Karpas-422 (cell line): ENCODE results near the gene IL19. TPM values are rescaled to one million over a fixed set of nuclear protein-coding genes. Genes with fewer than 3 reads are reported as not detected.
"Not testable (repeated sequence)": the region's sequence is repeated elsewhere in the genome, so short reads cannot be mapped to it uniquely, and the experiment has no call there.

Source experiments
- DNase-seq: peaks from one replicate; pipeline ENCODE4 v3.0.0-alpha.2; 2015
- H2AFZ ChIP-seq: fragments of 200-600 bp; sonication (generic); 2 replicates; pipeline ENCODE4 v1.6.1; 2014; ENCODE audit warnings: antibody characterized with exemption, low read length, mixed read lengths
- H3K27ac ChIP-seq: fragments of 200-600 bp; sonication (generic); 2 replicates; pipeline ENCODE4 v1.5.1; 2014; ENCODE audit warnings: mild to moderate bottlenecking, low read length, moderate library complexity
- H3K27me3 ChIP-seq: fragments of 200-600 bp; sonication (generic); 2 replicates; pipeline ENCODE4 v1.6.1; 2014; ENCODE audit warnings: low read length, mixed read lengths
- H3K36me3 ChIP-seq: fragments of 200-600 bp; sonication (generic); 2 replicates; pipeline ENCODE4 v1.6.1; 2014; ENCODE audit warnings: low read length, mixed read lengths; ENCODE audit not compliant: insufficient read depth
- H3K4me1 ChIP-seq: fragments of 200-600 bp; sonication (generic); 2 replicates; pipeline ENCODE4 v1.6.1; 2014; ENCODE audit warnings: mild to moderate bottlenecking, low read length, mixed read lengths
- H3K4me2 ChIP-seq: fragments of 200-600 bp; sonication (generic); 2 replicates; pipeline ENCODE4 v1.6.1; 2014; ENCODE audit warnings: low read length, low read depth, mild to moderate bottlenecking; ENCODE audit not compliant: poor library complexity, severe bottlenecking
- H3K4me3 ChIP-seq: fragments of 200-600 bp; sonication (generic); 2 replicates; pipeline ENCODE4 v1.5.1; 2014; ENCODE audit warnings: mild to moderate bottlenecking, antibody characterized with exemption, low read length, mixed read lengths
- H3K79me2 ChIP-seq: fragments of 200-600 bp; sonication (generic); 2 replicates; pipeline ENCODE4 v1.6.1; 2014; ENCODE audit warnings: mild to moderate bottlenecking, low read length, mixed read lengths
- H3K9ac ChIP-seq: fragments of 200-600 bp; sonication (generic); 2 replicates; pipeline ENCODE4 v1.6.0; 2014; ENCODE audit warnings: low read length
- H3K9me2 ChIP-seq: fragments of 200-600 bp; sonication (generic), shearing (Covaris generic); replicated peaks from 2 replicates; pipeline ENCODE4 v1.6.0; 2014; ENCODE audit warnings: mild to moderate bottlenecking, low read length, moderate library complexity; ENCODE audit not compliant: insufficient read depth
- H3K9me3 ChIP-seq: fragments of 300-700, 200-600 bp; sonication (generic); 2 replicates; pipeline ENCODE4 v1.6.1; 2014; ENCODE audit warnings: low read length, mixed read lengths
- H4K20me1 ChIP-seq: fragments of 200-600 bp; sonication (generic); 2 replicates; pipeline ENCODE4 v1.6.1; 2014; ENCODE audit warnings: mild to moderate bottlenecking, antibody characterized with exemption, low read length, low read depth; ENCODE audit not compliant: insufficient read depth
- total RNA-seq: library from RNA; depleted of rRNA; stranded (reverse); fragments of >200 nt; shearing (Covaris generic); gene quantifications from 2 replicates; pipeline ENCODE4 v1.2.3, GENCODE V29; 2014; ENCODE audit warnings: low replicate concordance

IL19 gene
- total RNA-seq, 1 experiment from 2014 or later = not detected

DNA sequence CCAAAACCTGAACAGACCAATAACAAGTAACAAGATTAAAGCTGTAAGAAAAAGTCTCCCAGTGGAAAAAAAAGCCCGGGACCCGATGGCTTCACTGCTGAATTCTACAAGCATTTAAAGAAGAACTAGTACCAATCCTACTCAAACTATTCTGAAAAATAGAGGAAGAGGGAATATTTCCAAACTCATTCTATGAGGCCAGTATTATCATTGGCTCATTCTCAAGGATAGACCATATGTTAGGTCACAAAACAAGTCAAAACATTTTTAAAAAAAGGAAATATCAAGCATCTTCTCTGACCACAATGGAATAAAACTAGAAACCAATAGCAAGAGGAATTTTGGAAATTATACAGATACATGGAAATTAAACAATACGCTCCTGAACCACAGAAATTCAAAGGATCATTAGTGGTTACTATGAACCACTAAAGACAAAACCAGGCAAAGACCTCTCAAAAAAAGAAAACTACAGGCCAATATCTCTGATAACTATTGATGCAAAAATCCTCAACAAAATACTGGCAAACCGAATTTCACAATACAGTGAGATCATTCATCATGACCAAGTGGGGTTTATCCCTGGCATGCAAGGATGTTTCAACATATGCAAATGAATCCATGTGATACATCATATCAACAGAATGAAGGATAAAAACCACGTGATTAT lies 80.9 kb downstream of the IL19 start:
- H3K27ac ChIP-seq = no peak overlapping the region
- no peak overlapping the region for H2AFZ ChIP-seq
- DNase-seq = no peak
- no peaks in the 10 kb centered on the region for H3K9me3 ChIP-seq
- no peak overlapping the region for H3K4me2 ChIP-seq
- no peak overlapping the region for H3K9ac ChIP-seq
- H3K79me2 ChIP-seq = no peaks in the 10 kb centered on the region
- no peaks in the 10 kb centered on the region for H3K4me1 ChIP-seq
- H3K36me3 ChIP-seq = no peaks in the 10 kb centered on the region
- H3K4me3 ChIP-seq = no peak overlapping the region
- H3K27me3 ChIP-seq = no peaks in the 10 kb centered on the region
- H4K20me1 ChIP-seq = no peaks in the 10 kb centered on the region
- no peaks in the 10 kb centered on the region for H3K9me2 ChIP-seq

- H2AFZ ChIP-seq, DNase-seq, H3K27ac ChIP-seq, H3K79me2 ChIP-seq, H3K4me3 ChIP-seq, H3K9me2 ChIP-seq, H3K9ac ChIP-seq, H3K9me3 ChIP-seq, H3K4me1 ChIP-seq, H3K4me2 ChIP-seq, H3K27me3 ChIP-seq, H3K36me3 ChIP-seq, H4K20me1 ChIP-seq: not testable (repeated sequence)
These were observed 82.1 kb downstream of the IL19 start for GRCh38 chr1:206852662-206853061.

GRCh38 chr1:206853696-206854095 lies 83.1 kb downstream of the IL19 start:
- not testable (repeated sequence) for H3K4me1 ChIP-seq, H3K36me3 ChIP-seq, DNase-seq, H2AFZ ChIP-seq, H3K9me2 ChIP-seq, H3K27ac ChIP-seq, H3K9ac ChIP-seq, H3K27me3 ChIP-seq, H3K79me2 ChIP-seq, H3K4me3 ChIP-seq, H4K20me1 ChIP-seq, H3K9me3 ChIP-seq, H3K4me2 ChIP-seq

DNA sequence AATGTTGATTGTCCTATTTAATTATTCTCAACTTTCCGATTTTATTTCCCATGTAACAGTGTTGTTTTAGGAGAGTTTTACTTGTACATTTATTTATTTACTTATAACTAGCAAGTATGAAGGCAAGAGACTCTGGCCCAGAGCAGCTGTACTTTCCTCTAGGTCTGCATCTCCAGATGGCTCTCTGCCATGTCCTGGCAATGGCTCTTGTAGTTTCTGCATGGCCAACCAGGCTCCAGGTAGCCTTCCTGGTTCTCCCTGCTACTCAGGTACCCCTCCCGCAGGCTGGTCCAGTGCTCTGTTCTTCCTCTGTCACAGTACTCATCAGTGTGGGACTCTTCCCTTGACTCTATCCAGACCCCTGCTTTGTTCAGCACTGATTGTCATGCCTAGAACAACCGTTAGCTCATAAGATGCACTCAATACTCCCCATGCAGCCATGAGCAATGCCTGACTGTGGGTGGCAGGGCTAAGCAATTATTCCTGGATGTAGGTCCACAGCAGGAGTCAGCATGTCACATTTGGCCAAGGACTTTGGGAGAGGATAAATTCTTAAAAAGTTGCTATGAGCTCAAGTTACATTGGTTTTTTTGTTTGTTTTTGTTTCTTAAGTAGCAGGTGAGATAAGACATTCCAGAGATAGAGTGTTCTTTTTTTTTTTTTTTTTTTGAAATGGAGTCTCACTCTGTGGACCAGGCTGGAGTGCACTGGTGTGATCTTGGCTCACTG lies 84.0 kb downstream of the IL19 start:
- DNase-seq = no peak
- Histone ChIP-seq H3K4me3 (no peak overlapping the region), H2AFZ (no peak overlapping the region), H3K36me3 (no peaks in the 10 kb centered on the region), H3K4me2 (no peak overlapping the region), H3K27ac (no peak overlapping the region), H3K9me2 (no peaks in the 10 kb centered on the region), H3K9ac (no peak overlapping the region), H3K27me3 (no peaks in the 10 kb centered on the region), H3K4me1 (no peaks in the 10 kb centered on the region), H3K79me2 (no peaks in the 10 kb centered on the region), H4K20me1 (no peaks in the 10 kb centered on the region), H3K9me3 (no peaks in the 10 kb centered on the region)

DNA sequence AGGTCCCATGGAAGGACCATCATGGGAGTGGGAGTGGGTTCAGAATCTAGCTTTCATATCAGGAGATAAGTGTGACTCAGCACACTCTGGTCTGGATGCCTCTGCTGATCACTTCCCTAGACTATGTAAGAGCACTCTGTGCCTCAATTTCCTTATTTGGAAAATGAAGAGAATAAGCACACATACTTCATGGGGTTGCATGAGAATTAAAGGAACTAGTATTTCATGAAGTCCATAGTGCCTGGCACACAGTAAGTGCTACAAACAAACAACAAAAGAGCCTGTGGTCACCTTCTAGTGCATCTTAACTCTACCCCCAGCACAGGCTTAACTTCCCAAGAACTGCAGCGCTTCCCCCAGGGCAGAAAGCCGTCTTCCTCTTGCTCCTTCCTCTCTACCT lies 85.3 kb downstream of the IL19 start:
- Histone ChIP-seq H3K9me2 (no peaks in the 10 kb centered on the region), H3K36me3 (no peaks in the 10 kb centered on the region), H3K9me3 (no peaks in the 10 kb centered on the region), H3K79me2 (no peaks in the 10 kb centered on the region), H3K9ac (no peak overlapping the region), H3K4me3 (no peak overlapping the region), H3K27ac (no peak overlapping the region), H4K20me1 (no peaks in the 10 kb centered on the region), H2AFZ (no peak overlapping the region), H3K27me3 (no peaks in the 10 kb centered on the region), H3K4me1 (no peaks in the 10 kb centered on the region), H3K4me2 (no peak overlapping the region)
- no peak for DNase-seq

DNA sequence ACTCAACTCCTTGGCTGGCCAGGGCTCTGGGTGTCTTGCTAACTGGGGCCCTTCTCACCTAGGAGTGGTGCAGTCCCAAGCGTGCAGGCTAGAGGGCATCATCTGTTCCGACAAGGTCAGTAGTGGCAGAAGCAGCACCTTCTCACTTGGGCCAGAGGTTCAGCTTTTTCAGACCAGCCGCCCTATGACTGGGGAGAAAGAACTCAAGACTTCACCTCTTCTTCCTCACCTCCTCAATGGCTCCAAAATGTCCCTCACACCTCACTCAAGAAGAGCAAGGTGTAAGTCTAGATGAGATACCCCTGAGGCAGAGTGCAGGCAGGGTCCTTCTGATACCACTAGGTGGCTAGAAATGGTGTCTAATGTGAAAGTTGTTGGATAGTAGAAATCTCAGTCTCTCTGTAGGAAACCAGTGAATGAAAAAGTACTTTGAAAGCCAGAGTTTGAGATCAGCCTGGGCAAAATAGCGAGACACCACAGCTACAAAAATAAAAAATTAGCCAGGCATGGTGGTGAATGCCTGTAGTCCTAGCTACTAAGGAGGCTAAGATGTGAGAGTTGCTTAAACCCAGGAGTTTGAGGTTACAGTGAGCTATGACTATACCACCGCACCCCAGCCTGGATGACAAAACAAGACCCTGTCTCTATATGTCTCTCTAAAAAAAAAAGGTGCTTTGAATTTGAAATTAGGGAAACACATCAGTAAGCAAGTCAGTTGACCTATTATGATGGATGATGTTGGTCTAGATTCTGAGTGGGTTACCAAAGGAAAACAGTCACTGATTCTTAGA lies 86.3 kb downstream of the IL19 start:
- Histone ChIP-seq H4K20me1 (no peaks in the 10 kb centered on the region), H3K9me2 (no peaks in the 10 kb centered on the region), H3K27me3 (no peaks in the 10 kb centered on the region), H2AFZ (no peak overlapping the region), H3K4me2 (no peak overlapping the region), H3K27ac (no peak overlapping the region), H3K4me1 (no peaks in the 10 kb centered on the region), H3K9ac (no peak overlapping the region), H3K79me2 (no peaks in the 10 kb centered on the region), H3K36me3 (no peaks in the 10 kb centered on the region), H3K4me3 (no peak overlapping the region), H3K9me3 (no peaks in the 10 kb centered on the region)
- DNase-seq = peak; percentile 65

GRCh38 chr1:206859082-206859521 lies 88.5 kb downstream of the IL19 start:
- no peaks in the 10 kb centered on the region for H3K9me3 ChIP-seq
- H3K79me2 ChIP-seq = no peaks in the 10 kb centered on the region
- no peak overlapping the region for H3K9ac ChIP-seq
- no peaks in the 10 kb centered on the region for H3K9me2 ChIP-seq
- DNase-seq = no peak
- H3K36me3 ChIP-seq = no peaks in the 10 kb centered on the region
- no peaks in the 10 kb centered on the region for H3K27me3 ChIP-seq
- no peaks in the 10 kb centered on the region for H3K4me1 ChIP-seq
- no peaks in the 10 kb centered on the region for H4K20me1 ChIP-seq
- no peak overlapping the region for H3K27ac ChIP-seq
- no peak overlapping the region for H2AFZ ChIP-seq
- no peak overlapping the region for H3K4me3 ChIP-seq
- no peak overlapping the region for H3K4me2 ChIP-seq

DNA sequence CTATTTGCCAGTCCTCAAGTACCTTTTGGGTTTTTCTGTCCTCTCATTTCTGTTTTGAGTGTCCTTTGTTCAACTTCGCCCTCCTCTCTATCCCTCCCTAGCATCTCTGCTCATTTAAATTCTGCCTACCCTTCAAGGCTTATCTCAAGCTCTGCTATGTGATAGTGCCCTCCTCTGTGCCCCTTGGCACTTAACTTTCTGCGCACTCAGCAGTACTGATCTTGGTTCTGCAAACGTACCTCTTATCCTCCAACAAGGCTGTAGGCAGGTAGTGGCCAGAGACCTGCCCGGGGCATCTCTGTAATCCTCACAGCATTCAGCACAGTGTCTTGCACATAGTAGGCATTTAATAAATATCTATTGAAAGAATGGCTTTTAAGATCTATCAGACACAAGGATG lies 89.6 kb downstream of the IL19 start:
- Histone ChIP-seq H3K9me2 (no peaks in the 10 kb centered on the region), H2AFZ (no peak overlapping the region), H3K27ac (no peak overlapping the region), H3K36me3 (no peaks in the 10 kb centered on the region), H3K9ac (no peak overlapping the region), H3K4me2 (no peak overlapping the region), H4K20me1 (no peaks in the 10 kb centered on the region), H3K4me1 (no peaks in the 10 kb centered on the region), H3K27me3 (no peaks in the 10 kb centered on the region), H3K9me3 (no peaks in the 10 kb centered on the region), H3K79me2 (no peaks in the 10 kb centered on the region), H3K4me3 (no peak overlapping the region)
- DNase-seq = no peak
